Skeletal muscle satellite cell (primary cell): Measurements from ENCODE around the gene CTNND1. TPM values are rescaled to one million over a fixed set of nuclear protein-coding genes. Genes with fewer than 3 reads are reported as not detected.
"Not testable (repeated sequence)": the region's sequence is repeated elsewhere in the genome, so short reads cannot be mapped to it uniquely, and the experiment has no call there.

ENCODE experiments used
- H3K27me3 ChIP-seq: 2 replicates; pipeline ENCODE4 v1.7.0; 2013; ENCODE audit warnings: low read length; ENCODE audit not compliant: control insufficient read depth, insufficient read depth
- H3K36me3 ChIP-seq: 2 replicates; pipeline ENCODE4 v1.7.0; 2013; ENCODE audit warnings: mild to moderate bottlenecking, control low read depth, low read length; ENCODE audit not compliant: insufficient read depth
- H3K4me1 ChIP-seq: 2 replicates; pipeline ENCODE4 v1.7.0; 2013; ENCODE audit warnings: low read length; ENCODE audit not compliant: control insufficient read depth, insufficient read depth
- H3K4me2 ChIP-seq: 2 replicates; pipeline ENCODE4 v1.7.0; 2013; ENCODE audit warnings: mild to moderate bottlenecking, low read length
- H3K4me3 ChIP-seq: 2 replicates; pipeline ENCODE4 v1.7.0; 2013; ENCODE audit warnings: low read length
- H3K9ac ChIP-seq: 2 replicates; pipeline ENCODE4 v1.7.0; 2013; ENCODE audit warnings: mild to moderate bottlenecking, low read depth, low read length, moderate library complexity
- H3K9me3 ChIP-seq: replicated peaks from 2 replicates; pipeline ENCODE4 v1.7.0; 2013; ENCODE audit warnings: mild to moderate bottlenecking, control low read depth, low read length
- total RNA-seq: library from RNA; depleted of rRNA; stranded (reverse); fragments of >200 nt; gene quantifications from 2 replicates; pipeline ENCODE4 v1.2.3, GENCODE V29; 2012; rRNA removed

The CTNND1 gene
- total RNA-seq, result 76.2 and 79.9 TPM in 2 replicates

GRCh38 chr11:57761301-57762234 lies at the start of gene CTNND1:
TSS of gene CTNND1 (plus strand) at chr11:57761802. CDS start at chr11:57791479, 29,677 bp downstream.
- Histone ChIP-seq H3K4me1 (peaks cover 21% of the 10 kb centered on the region), H3K4me2 (peak within 1 kb of the TSS; percentile 84), H3K27me3 (no peaks in the 10 kb centered on the region), H3K36me3 (no peaks in the 10 kb centered on the region), H3K4me3 (peak within 1 kb of the TSS; percentile 89), H3K9me3 (no peaks in the 10 kb centered on the region), H3K9ac (peak within 1 kb of the TSS; percentile 97)

- Histone ChIP-seq H3K9ac (peak within 1 kb of the TSS; percentile 89), H3K27me3 (no peaks in the 10 kb centered on the region), H3K4me1 (peaks cover 19% of the 10 kb centered on the region), H3K36me3 (peaks cover 6% of the 10 kb centered on the region), H3K4me2 (peak within 1 kb of the TSS; percentile 89), H3K4me3 (peak within 1 kb of the TSS; percentile 85), H3K9me3 (no peaks in the 10 kb centered on the region)
Observed at GRCh38 chr11:57712256-57713150, 49.1 kb upstream of the CTNND1 start, which contains the start of gene TMX2. TSS of gene TMX2 (plus strand) at chr11:57712593. CDS start at chr11:57712619, 26 bp downstream.

- no peaks in the 10 kb centered on the region for H3K27me3 ChIP-seq
- peak overlapping the region; percentile 87 for H3K9ac ChIP-seq
- peaks cover 19% of the 10 kb centered on the region for H3K4me1 ChIP-seq
- peaks cover 1% of the 10 kb centered on the region for H3K36me3 ChIP-seq
- H3K4me2 ChIP-seq, result peak overlapping the region; percentile 84
- H3K9me3 ChIP-seq, result no peaks in the 10 kb centered on the region
- H3K4me3 ChIP-seq, result peak overlapping the region; percentile 83
Observed at GRCh38 chr11:57713835-57714234, 47.8 kb upstream of the CTNND1 start.

GRCh38 chr11:57716726-57717125 lies 44.9 kb upstream of the CTNND1 start:
- not testable (repeated sequence) for H3K36me3 ChIP-seq, H3K27me3 ChIP-seq

GRCh38 chr11:57727185-57727584 lies 34.4 kb upstream of the CTNND1 start:
- no peaks in the 10 kb centered on the region for H3K4me1 ChIP-seq
- no peaks in the 10 kb centered on the region for H3K27me3 ChIP-seq
- H3K4me2 ChIP-seq, result no peak overlapping the region
- no peaks in the 10 kb centered on the region for H3K9me3 ChIP-seq
- no peak overlapping the region for H3K4me3 ChIP-seq
- no peak overlapping the region for H3K9ac ChIP-seq
- no peaks in the 10 kb centered on the region for H3K36me3 ChIP-seq

More at GRCh38 chr11:57716726-57717125, 44.9 kb upstream of the CTNND1 start:
- not testable (repeated sequence) for H3K9ac ChIP-seq, H3K4me2 ChIP-seq, H3K4me1 ChIP-seq, H3K9me3 ChIP-seq, H3K4me3 ChIP-seq

GRCh38 chr11:57728829-57729228 lies 32.8 kb upstream of the CTNND1 start:
- H3K4me1 ChIP-seq, result no peaks in the 10 kb centered on the region
- no peak overlapping the region for H3K4me3 ChIP-seq
- H3K9ac ChIP-seq, result no peak overlapping the region
- H3K36me3 ChIP-seq, result no peaks in the 10 kb centered on the region
- H3K27me3 ChIP-seq, result no peaks in the 10 kb centered on the region
- no peaks in the 10 kb centered on the region for H3K9me3 ChIP-seq
- no peak overlapping the region for H3K4me2 ChIP-seq

- H3K9ac ChIP-seq, result no peak overlapping the region
- no peaks in the 10 kb centered on the region for H3K4me1 ChIP-seq
- no peak overlapping the region for H3K4me2 ChIP-seq
- no peaks in the 10 kb centered on the region for H3K9me3 ChIP-seq
- H3K27me3 ChIP-seq, result no peaks in the 10 kb centered on the region
- no peak overlapping the region for H3K4me3 ChIP-seq
- no peaks in the 10 kb centered on the region for H3K36me3 ChIP-seq
Observed at GRCh38 chr11:57729479-57729878, 32.1 kb upstream of the CTNND1 start.

- Histone ChIP-seq H3K4me3 (no peak overlapping the region), H3K4me1 (no peaks in the 10 kb centered on the region), H3K4me2 (no peak overlapping the region), H3K36me3 (peaks cover 9% of the 10 kb centered on the region), H3K9me3 (no peaks in the 10 kb centered on the region), H3K27me3 (no peaks in the 10 kb centered on the region), H3K9ac (no peak overlapping the region)
Observed at GRCh38 chr11:57732661-57733060, 28.9 kb upstream of the CTNND1 start.

GRCh38 chr11:57735619-57736298 lies 25.8 kb upstream of the CTNND1 start:
- H3K4me3 ChIP-seq, result no peak overlapping the region

GRCh38 chr11:57741132-57742086 lies 20.2 kb upstream of the CTNND1 start, which contains the start of gene SELENOH:
TSS of gene SELENOH (plus strand) at chr11:57741491. CDS start at chr11:57741596, 105 bp downstream.
- peak within 1 kb of the TSS; percentile 95 for H3K9ac ChIP-seq
- peak within 1 kb of the TSS; percentile 84 for H3K4me2 ChIP-seq
- peaks cover 44% of the 10 kb centered on the region for H3K36me3 ChIP-seq
- no peaks in the 10 kb centered on the region for H3K9me3 ChIP-seq
- no peaks in the 10 kb centered on the region for H3K27me3 ChIP-seq
- peak within 1 kb of the TSS; percentile 93 for H3K4me3 ChIP-seq
- H3K4me1 ChIP-seq, result peaks cover 10% of the 10 kb centered on the region

More at GRCh38 chr11:57735619-57736298, 25.8 kb upstream of the CTNND1 start:
- no peaks in the 10 kb centered on the region for H3K9me3 ChIP-seq
- no peak overlapping the region for H3K4me2 ChIP-seq
- peaks cover 1% of the 10 kb centered on the region for H3K4me1 ChIP-seq
- H3K9ac ChIP-seq, result no peak overlapping the region
- H3K36me3 ChIP-seq, result peaks cover 22% of the 10 kb centered on the region
- no peaks in the 10 kb centered on the region for H3K27me3 ChIP-seq
